ENCODE results near the gene SNX9. TPM values are rescaled to one million over a fixed set of nuclear protein-coding genes. Genes with fewer than 3 reads are reported as not detected.
A peak's percentile ranks its signal among the peaks of the same experiment; 100 is the strongest.
"Not testable (repeated sequence)": the region's sequence is repeated elsewhere in the genome, so short reads cannot be mapped to it uniquely, and the experiment has no call there.

The SNX9 gene
- total RNA-seq, 2 experiments from 2014 or later: 44.9 to 45.1 TPM

GRCh38 chr6:157840776-157841175 is 17.7 kb downstream of the SNX9 start:
- TF ChIP-seq CTCF (IDR thresholded peaks at IDR 0.05): no peak
- POLR2A ChIA-PET: interaction anchor here (1.2 to 1.3 kb wide), 3 partner anchors 9 to 81 kb away, joined by 3 to 4 read pairs (median 4); no protein-coding TSS in a partner anchor
- intact Hi-C loops (cut with micrococcal nuclease): no loop called here
- ATAC-seq: no peak
- no peak for DNase-seq
- CTCF ChIA-PET: interaction anchor here (1.0 to 1.9 kb wide), 5 partner anchors 12 to 84 kb away, joined by 3 to 6 read pairs (median 3); no protein-coding TSS in a partner anchor
- Mint-ChIP-seq H3K4me3 (no peak overlapping the region), H3K4me1 (ENCODE audit: low read depth) (peaks cover 82% of the 10 kb centered on the region), H3K36me3 (ENCODE audit: low read depth) (peaks cover 33% of the 10 kb centered on the region), H3K27ac (no peak overlapping the region), H3K27me3 (no peaks in the 10 kb centered on the region), H3K9me3 (peaks cover 3% of the 10 kb centered on the region)

- Mint-ChIP-seq H3K4me3 (no peak overlapping the region), H3K4me1 (ENCODE audit: low read depth) (peaks cover 82% of the 10 kb centered on the region), H3K9me3 (no peaks in the 10 kb centered on the region), H3K36me3 (ENCODE audit: low read depth) (peaks cover 31% of the 10 kb centered on the region), H3K27ac (peak overlapping the region; percentile 1), H3K27me3 (no peaks in the 10 kb centered on the region)
- ATAC-seq (peak; percentile 40), DNase-seq (no peak)
- POLR2A ChIA-PET: interaction anchor here (1.3 kb wide), 1 partner anchor 81 kb away, joined by 3 read pairs; no protein-coding TSS in a partner anchor
- no peak for TF ChIP-seq CTCF (IDR thresholded peaks at IDR 0.05)
- CTCF ChIA-PET: interaction anchor here (1.0 to 1.9 kb wide), 3 partner anchors 13 to 51 kb away, joined by 3 to 6 read pairs (median 3); no protein-coding TSS in a partner anchor
- intact Hi-C loops (cut with micrococcal nuclease): no loop called here
These were observed 18.3 kb downstream of the SNX9 start for GRCh38 chr6:157841211-157841840.

- no peak for TF ChIP-seq CTCF (IDR thresholded peaks at IDR 0.05)
- Mint-ChIP-seq H3K4me1 (ENCODE audit: low read depth) (peaks cover 82% of the 10 kb centered on the region), H3K27me3 (no peaks in the 10 kb centered on the region), H3K27ac (no peak overlapping the region), H3K9me3 (no peaks in the 10 kb centered on the region), H3K4me3 (no peak overlapping the region), H3K36me3 (ENCODE audit: low read depth) (peaks cover 28% of the 10 kb centered on the region)
- ATAC-seq (no peak), DNase-seq (no peak)
- intact Hi-C loops (cut with micrococcal nuclease): no loop called here
- ChIA-PET POLR2A (interaction anchor here (0.6 to 1.5 kb wide), 2 partner anchors 13 to 397 kb away, joined by 3 to 4 read pairs; no protein-coding TSS in a partner anchor), CTCF (interaction anchor here (1.1 kb wide), 1 partner anchor 85 kb away, joined by 3 read pairs; no protein-coding TSS in a partner anchor)
These were observed 19.2 kb downstream of the SNX9 start for GRCh38 chr6:157842212-157842611.

GRCh38 chr6:157844196-157844595 is 21.1 kb downstream of the SNX9 start:
- ATAC-seq; DNase-seq; H3K27ac Mint-ChIP-seq; H3K27me3 Mint-ChIP-seq; CTCF ChIA-PET; H3K4me3 Mint-ChIP-seq; H3K9me3 Mint-ChIP-seq; intact Hi-C loops (cut with micrococcal nuclease): not testable (repeated sequence)
- Mint-ChIP-seq H3K36me3 (ENCODE audit: low read depth) (peaks cover 35% of the 10 kb centered on the region), H3K4me1 (ENCODE audit: low read depth) (peaks cover 88% of the 10 kb centered on the region)
- POLR2A ChIA-PET: interaction anchor here (0.9 to 2.5 kb wide), 6 partner anchors 10 to 182 kb away, joined by 3 to 14 read pairs (median 6); no protein-coding TSS in a partner anchor

- ChIA-PET POLR2A (interaction anchor here (0.7 to 2.5 kb wide), 16 partner anchors 8 to 88 kb away, joined by 3 to 12 read pairs (median 6); no protein-coding TSS in a partner anchor), CTCF (interaction anchor here (1.0 to 3.8 kb wide), 11 partner anchors 9 to 180 kb away, joined by 3 to 24 read pairs (median 4); no protein-coding TSS in a partner anchor)
- DNase-seq (no peak), ATAC-seq (peak; percentile 58)
- no peaks in the 10 kb centered on the region for H3K27me3 Mint-ChIP-seq
- no peak for TF ChIP-seq CTCF (IDR thresholded peaks at IDR 0.05)
- H3K4me1 Mint-ChIP-seq (ENCODE audit: low read depth): peaks cover 86% of the 10 kb centered on the region
- peaks cover 44% of the 10 kb centered on the region for H3K36me3 Mint-ChIP-seq (ENCODE audit: low read depth)
- no peaks in the 10 kb centered on the region for H3K9me3 Mint-ChIP-seq
- H3K27ac Mint-ChIP-seq: peak overlapping the region; percentile 40
- no peak overlapping the region for H3K4me3 Mint-ChIP-seq
- intact Hi-C loops (cut with micrococcal nuclease): no loop called here
These were observed 22.6 kb downstream of the SNX9 start for GRCh38 chr6:157845493-157846259.
